Stimulated activated naive CD8-positive, alpha-beta T cell treated with anti-CD3 and anti-CD28 coated beads, Interleukin-15, Interleukin-2, amounts not matched to agents 100 ng/mL and 50 ng/mL, for 24 hours (primary cell): ENCODE measurements around the gene CHI3L2.

ENCODE experiments used
- H3K27ac Mint-ChIP-seq: one replicate; pipeline ENCODE4 v1.8.0; 2021; ENCODE audit warnings: mild to moderate bottlenecking, mixed read lengths
- H3K27me3 Mint-ChIP-seq: one replicate; pipeline ENCODE4 v1.8.0; 2021; ENCODE audit warnings: mixed read lengths
- H3K36me3 Mint-ChIP-seq: one replicate; pipeline ENCODE4 v1.8.0; 2021; ENCODE audit warnings: low read depth, mixed read lengths
- H3K4me1 Mint-ChIP-seq: one replicate; pipeline ENCODE4 v1.8.0; 2021; ENCODE audit warnings: low read depth, mixed read lengths
- H3K4me3 Mint-ChIP-seq: one replicate; pipeline ENCODE4 v1.8.0; 2021; ENCODE audit warnings: mild to moderate bottlenecking, mixed read lengths
- H3K9me3 Mint-ChIP-seq: one replicate; pipeline ENCODE4 v1.8.0; 2021; ENCODE audit warnings: mixed read lengths

Gene CHI3L2, protein sequence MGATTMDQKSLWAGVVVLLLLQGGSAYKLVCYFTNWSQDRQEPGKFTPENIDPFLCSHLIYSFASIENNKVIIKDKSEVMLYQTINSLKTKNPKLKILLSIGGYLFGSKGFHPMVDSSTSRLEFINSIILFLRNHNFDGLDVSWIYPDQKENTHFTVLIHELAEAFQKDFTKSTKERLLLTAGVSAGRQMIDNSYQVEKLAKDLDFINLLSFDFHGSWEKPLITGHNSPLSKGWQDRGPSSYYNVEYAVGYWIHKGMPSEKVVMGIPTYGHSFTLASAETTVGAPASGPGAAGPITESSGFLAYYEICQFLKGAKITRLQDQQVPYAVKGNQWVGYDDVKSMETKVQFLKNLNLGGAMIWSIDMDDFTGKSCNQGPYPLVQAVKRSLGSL

DNA sequence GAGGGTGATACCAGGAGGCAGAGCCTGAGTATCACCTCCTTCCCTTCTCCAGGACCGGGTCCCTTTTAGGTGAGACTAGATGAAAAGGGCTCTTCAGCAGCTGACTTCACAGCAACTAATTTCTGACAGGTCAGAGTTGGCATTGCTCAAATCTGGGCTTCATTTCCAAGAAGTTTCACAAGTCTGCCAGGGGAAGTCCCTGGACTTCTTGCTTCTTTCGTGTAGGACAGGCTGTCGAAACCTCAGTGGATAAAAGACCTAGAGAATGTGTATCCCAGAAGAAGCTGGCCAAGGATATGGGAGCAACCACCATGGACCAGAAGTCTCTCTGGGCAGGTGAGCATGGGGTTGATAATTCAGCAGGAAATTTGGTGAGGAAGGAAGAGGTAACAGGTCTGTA, at the start of gene CHI3L2:
CHI3L2 (plus strand) TSS at position 280 of the 400 bp plus-strand sequence; CDS start at position 297, 17 bp downstream.
- Mint-ChIP-seq H3K27ac (peak within 1 kb of the TSS; percentile 43), H3K9me3 (no peaks in the 10 kb centered on the region), H3K4me1 (peaks cover 90% of the 10 kb centered on the region), H3K27me3 (no peaks in the 10 kb centered on the region), H3K36me3 (no peaks in the 10 kb centered on the region), H3K4me3 (no peak within 1 kb of the TSS)

DNA sequence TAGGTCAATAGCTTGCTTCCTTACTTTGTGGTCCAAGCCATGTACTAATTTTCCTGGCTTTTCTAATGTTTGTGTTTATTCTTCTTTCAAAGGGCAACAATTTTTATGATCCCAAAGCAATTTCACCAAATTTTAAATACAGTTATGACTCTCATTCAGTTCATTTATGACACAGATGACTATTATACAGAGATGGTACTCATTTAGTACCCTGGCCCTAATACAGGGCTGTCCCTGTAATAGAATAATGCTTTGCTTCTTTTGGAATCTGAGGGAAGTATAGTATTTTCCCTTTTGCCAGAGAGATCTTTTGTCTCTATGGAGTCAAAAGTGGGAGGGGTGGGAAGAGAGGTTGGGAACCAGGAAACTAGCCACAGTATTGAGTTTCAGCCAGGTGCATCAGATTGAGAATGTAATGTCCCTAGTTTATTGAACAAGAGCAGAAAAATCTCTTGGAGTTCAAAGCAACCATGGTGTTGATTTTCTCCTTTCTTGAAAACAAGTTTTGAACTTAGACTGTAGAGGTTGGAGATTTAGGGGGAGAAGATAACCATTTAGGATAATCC, 47.5 kb upstream of the CHI3L2 start:
- Mint-ChIP-seq H3K27me3 (no peaks in the 10 kb centered on the region), H3K9me3 (no peaks in the 10 kb centered on the region), H3K4me3 (no peak overlapping the region), H3K27ac (peak overlapping the region; percentile 16), H3K36me3 (peaks cover 84% of the 10 kb centered on the region), H3K4me1 (peaks cover 32% of the 10 kb centered on the region)

DNA sequence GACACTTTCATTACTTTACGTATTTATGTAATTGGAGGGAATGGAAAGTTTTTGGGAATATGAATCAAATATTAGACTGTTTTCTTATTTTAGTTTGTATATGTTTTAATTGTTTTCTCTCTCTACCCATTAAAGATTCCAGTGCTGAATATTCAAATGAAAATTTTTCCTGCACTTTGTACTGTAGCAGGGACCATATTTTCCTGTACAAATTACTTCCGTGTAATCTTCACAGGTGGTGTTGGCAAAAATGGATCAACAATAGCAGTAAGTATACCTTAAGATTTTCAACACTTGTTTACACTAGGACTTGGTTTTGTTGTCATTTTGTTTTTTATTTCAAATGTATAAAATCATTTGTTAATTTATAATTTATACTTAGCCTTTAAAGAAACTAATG, 45.5 kb upstream of the CHI3L2 start:
- no peaks in the 10 kb centered on the region for H3K9me3 Mint-ChIP-seq
- H3K4me1 Mint-ChIP-seq: peaks cover 47% of the 10 kb centered on the region
- H3K27ac Mint-ChIP-seq: no peak overlapping the region
- H3K4me3 Mint-ChIP-seq: no peak overlapping the region
- H3K36me3 Mint-ChIP-seq: peaks cover 84% of the 10 kb centered on the region
- H3K27me3 Mint-ChIP-seq: no peaks in the 10 kb centered on the region

DNA sequence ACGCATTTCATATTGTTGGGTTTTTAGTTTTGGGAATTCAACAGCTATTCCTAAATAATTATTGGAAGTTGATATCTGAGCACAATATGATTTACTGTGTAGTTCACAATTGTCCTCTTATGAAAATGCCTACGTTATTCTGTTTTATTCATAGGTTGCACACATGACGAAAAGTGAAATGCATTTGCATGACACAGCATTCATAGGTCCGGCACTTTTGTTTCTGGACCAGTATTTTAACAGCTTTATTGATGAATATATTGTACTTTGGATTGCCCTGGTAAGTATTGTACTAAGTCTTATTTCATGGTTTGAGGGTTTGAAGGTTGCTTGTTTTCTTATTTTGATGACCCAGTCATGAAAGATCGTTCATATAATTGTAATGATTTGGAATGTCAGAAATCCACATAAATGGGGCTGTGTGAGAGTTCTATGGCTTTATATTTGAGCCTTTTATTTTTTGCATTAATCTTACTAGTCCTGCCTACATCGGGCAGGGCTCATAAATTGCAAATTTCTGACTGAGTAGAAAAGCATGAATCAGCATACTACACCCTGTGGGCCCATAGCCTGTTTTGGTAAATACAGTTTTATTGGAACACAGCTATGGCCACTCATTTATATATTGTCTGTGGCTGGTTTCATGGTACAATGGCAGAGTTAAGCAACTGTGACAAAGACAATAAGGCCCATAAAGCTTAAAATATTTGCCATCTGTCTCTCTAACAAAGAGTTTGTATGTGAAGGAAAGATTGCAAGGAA, 44.0 kb upstream of the CHI3L2 start:
- H3K27ac Mint-ChIP-seq: peak overlapping the region; percentile 59
- H3K4me1 Mint-ChIP-seq: peaks cover 56% of the 10 kb centered on the region
- no peaks in the 10 kb centered on the region for H3K9me3 Mint-ChIP-seq
- H3K36me3 Mint-ChIP-seq: peaks cover 86% of the 10 kb centered on the region
- H3K27me3 Mint-ChIP-seq: no peaks in the 10 kb centered on the region
- H3K4me3 Mint-ChIP-seq: no peak overlapping the region

DNA sequence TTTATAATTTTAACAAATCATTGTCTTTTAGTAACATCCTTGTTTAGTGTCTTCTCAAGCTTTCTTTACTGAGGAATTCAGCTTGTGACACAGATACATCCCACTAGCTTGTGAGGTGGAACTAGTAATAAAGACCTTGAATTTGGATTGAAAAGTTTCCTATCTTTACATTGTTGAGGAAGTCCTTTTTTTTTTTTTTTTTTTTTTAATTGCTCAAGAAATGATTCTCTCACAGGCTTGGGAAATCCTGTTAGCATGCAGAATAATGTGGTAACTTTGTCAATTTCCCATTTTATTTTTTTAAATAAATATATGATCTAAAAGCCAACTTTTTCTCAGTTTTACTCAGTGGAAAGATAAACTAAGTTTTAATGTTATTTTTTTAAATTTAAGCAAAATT, 42.9 kb upstream of the CHI3L2 start:
- no peaks in the 10 kb centered on the region for H3K27me3 Mint-ChIP-seq
- H3K36me3 Mint-ChIP-seq: peaks cover 89% of the 10 kb centered on the region
- H3K27ac Mint-ChIP-seq: no peak overlapping the region
- no peak overlapping the region for H3K4me3 Mint-ChIP-seq
- H3K4me1 Mint-ChIP-seq: peaks cover 64% of the 10 kb centered on the region
- no peaks in the 10 kb centered on the region for H3K9me3 Mint-ChIP-seq

DNA sequence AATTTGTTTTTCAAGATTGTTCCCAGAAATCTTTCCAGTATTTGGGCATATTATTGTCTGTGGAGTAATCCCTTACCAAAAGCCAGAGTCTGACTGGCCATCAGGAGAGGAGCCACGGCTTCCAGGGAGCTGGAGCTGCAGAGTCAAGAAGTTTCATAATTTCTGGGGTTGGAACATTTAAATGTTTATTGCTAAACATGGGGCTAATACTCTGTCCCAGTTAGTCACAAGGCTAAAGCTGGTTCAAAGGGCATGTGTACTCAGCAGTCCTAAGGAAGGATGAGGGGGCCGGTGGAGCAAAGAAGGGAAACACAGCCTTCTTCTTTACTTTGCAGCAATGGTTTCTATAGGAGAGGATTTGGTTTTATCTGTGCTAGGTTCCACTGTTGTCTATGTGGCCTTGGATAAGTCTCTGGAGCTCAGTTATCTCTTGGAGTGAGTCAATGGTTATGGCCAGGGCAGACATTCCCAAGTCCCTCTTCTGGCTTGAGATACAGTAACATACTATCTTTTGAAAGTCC, 36.5 kb upstream of the CHI3L2 start:
- Mint-ChIP-seq H3K4me3 (no peak overlapping the region), H3K27ac (peak overlapping the region; percentile 57)

DNA sequence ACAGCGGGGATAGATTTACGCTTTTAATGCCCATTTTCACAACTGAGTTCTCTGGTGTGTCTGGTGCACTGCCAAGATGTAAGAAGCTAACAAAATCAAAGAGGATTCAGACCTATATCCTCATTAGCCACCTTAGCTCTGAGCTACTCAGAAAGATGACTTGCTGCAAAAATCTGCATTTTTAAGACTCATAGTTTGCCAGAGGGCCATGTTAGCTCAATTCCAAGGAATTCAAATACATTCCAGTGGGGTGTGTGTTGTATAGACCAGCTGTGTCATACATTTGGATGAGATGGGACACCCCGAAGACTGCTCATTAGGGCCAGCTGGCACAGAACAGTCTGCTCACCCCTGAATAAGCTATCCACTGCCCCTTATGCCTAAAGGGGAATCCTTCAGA, 36.0 kb upstream of the CHI3L2 start:
- peaks cover 94% of the 10 kb centered on the region for H3K4me1 Mint-ChIP-seq
- no peaks in the 10 kb centered on the region for H3K27me3 Mint-ChIP-seq
- no peak overlapping the region for H3K4me3 Mint-ChIP-seq
- H3K9me3 Mint-ChIP-seq: no peaks in the 10 kb centered on the region
- H3K27ac Mint-ChIP-seq: peak overlapping the region; percentile 100
- peaks cover 99% of the 10 kb centered on the region for H3K36me3 Mint-ChIP-seq

More for the DNA sequence above, 36.5 kb upstream of the CHI3L2 start:
- Mint-ChIP-seq H3K27me3 (no peaks in the 10 kb centered on the region), H3K36me3 (peaks cover 97% of the 10 kb centered on the region), H3K4me1 (peaks cover 94% of the 10 kb centered on the region), H3K9me3 (no peaks in the 10 kb centered on the region)

DNA sequence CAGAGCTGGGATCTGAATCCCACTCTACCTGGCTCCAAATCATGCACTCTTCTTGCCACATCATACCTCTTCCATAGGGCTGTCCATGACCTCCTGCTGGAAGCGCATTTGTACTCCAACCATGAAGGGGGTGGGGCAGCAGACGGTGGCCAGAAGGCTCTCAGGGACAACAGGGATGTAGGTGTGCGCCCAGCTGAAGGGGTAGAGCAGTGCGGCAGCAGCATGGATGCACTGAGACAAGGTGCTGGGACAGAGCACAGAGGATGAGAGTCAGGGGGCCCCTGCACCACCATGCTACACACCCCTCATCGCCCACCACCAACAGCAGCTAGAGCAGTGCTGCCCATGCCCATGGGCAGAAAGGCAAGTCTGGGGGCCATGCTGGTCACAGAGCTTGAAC, 35.4 kb upstream of the CHI3L2 start:
- Mint-ChIP-seq H3K4me1 (peaks cover 94% of the 10 kb centered on the region), H3K27me3 (no peaks in the 10 kb centered on the region), H3K27ac (peak overlapping the region; percentile 100), H3K4me3 (peak overlapping the region; percentile 98), H3K36me3 (peaks cover 99% of the 10 kb centered on the region), H3K9me3 (no peaks in the 10 kb centered on the region)

DNA sequence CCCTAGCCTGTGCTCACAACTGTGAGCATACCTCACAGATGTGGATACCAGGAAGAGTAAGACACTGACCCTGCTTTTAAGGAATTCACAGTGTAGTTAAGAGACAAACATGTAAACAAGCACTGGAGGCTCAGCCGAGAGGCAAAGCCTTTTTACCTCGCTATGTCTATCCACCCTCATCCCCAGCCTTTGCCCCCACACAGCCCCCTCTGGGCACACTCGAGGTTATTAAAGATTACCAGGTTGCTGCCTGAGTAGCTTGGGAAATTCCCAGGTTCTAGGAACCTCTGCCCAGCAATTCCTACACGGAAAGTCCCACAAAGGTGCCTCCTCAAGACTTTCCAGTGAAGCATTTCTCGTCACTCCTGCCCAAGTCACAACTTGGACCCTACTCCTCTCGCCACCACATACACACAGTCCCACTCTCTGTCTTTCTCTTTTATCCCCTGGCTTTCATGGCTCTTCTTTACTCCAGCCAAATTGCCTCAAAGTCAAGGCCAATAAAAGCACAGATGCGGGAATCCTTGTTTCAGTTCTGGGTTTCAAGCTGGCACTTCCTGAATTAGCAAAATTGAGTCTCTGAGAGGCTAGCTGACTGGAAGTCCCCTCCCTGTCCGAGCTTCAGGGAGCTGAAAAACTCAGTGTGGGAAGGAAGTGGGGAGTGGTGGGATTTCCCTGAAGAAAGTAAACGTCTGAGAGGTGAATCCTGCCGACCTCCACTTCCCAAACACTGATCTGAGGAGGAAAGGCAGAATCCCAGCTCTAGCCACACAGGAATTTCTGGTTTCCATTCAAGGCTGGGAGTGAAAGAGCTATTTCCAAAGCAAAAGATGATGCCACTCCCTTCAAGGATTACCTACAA, 34.6 kb upstream of the CHI3L2 start:
- H3K27me3 Mint-ChIP-seq: no peaks in the 10 kb centered on the region

DNA sequence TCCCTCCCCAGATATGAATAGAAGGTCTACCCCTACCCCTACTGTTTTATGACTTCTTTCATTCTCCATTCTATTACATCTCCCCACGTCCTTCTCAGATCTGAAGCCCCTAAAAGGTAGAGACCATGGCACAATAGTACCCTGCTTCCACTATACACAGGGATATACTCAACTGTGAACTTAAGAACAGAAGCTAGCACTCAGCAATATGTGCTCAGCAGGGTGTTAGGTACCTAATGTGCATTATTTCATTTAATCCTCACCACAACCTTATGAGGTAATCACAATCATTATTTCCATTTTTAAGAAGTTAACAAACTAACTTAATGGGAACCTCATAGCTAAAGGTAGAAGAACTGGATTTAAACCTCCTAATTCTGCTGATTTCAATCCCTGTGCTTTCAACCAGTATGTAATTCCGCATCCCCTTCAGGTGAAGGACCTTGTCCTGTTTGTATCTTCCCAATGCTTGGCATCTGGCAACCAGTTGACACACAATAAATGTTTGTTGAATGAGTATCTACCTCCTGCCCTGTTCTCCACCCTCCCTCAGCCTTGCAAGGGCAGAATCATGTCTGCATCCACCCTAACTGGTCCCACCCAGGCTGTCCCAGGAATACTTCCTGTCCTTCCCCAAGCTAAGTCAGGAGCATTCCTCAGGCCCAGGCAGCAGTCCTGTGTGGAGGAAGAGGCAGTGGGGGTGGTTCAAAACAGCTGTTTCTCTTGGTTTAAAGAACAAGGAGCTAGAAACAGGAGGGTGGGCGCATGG, 33.6 kb upstream of the CHI3L2 start:
- Mint-ChIP-seq H3K27me3 (no peaks in the 10 kb centered on the region), H3K4me3 (peak overlapping the region; percentile 98), H3K9me3 (no peaks in the 10 kb centered on the region), H3K27ac (peak overlapping the region; percentile 100), H3K4me1 (peaks cover 95% of the 10 kb centered on the region), H3K36me3 (peaks cover 100% of the 10 kb centered on the region)

More for the DNA sequence above, 34.6 kb upstream of the CHI3L2 start:
- no peaks in the 10 kb centered on the region for H3K9me3 Mint-ChIP-seq
- H3K4me1 Mint-ChIP-seq: peaks cover 99% of the 10 kb centered on the region
- peaks cover 100% of the 10 kb centered on the region for H3K36me3 Mint-ChIP-seq
- peak overlapping the region; percentile 100 for H3K27ac Mint-ChIP-seq
- H3K4me3 Mint-ChIP-seq: peak overlapping the region; percentile 98

DNA sequence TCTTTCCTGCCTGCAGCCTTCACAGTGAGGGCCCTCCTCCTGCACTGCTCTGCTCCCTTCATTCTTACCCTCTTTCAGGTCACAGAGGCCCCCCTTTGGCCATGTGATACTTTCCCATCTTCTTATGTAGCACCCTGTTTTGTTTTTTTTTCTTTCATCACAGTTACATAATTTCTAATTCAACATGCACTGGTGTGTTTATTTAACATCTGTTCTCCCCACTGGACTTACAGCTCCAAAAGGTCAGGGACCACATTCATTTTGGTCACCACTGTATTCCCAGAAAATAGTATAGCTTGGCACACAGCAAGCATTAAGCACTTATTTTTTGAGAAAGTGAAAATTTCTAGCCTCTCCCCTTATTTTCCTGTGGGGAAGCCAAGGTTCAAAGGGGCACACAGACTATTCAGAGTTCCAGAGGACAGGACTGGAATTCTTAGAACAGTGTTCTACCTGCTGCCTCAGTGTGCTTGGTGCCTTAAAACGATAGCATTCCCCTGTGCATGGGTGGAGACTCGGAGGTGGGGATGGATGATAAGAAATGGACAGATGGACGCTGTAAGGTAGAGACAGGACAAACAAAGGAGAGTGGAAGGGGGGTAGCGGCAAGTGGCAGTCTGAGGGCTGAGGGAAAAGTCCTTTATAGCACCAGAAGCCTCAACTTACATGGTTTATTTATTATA, 32.4 kb upstream of the CHI3L2 start:
- H3K9me3 Mint-ChIP-seq: no peaks in the 10 kb centered on the region
- H3K27ac Mint-ChIP-seq: peak overlapping the region; percentile 100
- no peaks in the 10 kb centered on the region for H3K27me3 Mint-ChIP-seq
- peaks cover 87% of the 10 kb centered on the region for H3K4me1 Mint-ChIP-seq
- H3K36me3 Mint-ChIP-seq: peaks cover 98% of the 10 kb centered on the region
- peak overlapping the region; percentile 98 for H3K4me3 Mint-ChIP-seq

DNA sequence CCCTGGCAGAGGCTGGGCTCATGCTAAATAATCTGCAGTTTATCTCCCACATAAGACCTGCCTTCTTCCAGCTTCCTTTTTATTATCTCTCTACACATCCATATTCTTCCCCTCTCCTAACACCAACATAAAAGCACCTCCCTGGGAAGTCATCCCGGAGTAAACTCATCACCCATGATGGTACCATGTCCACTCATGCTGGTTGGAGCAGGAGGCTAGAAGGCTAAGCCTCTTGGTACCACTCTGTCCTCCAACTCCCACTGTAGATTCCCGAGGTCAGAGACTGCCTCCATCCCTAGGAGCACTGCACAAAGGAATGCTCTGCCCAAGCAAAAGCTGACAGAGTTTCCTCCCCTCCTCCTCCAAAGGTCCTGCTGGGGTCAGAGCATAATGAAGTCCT, 31.3 kb upstream of the CHI3L2 start:
- peak overlapping the region; percentile 98 for H3K4me3 Mint-ChIP-seq
- peaks cover 86% of the 10 kb centered on the region for H3K4me1 Mint-ChIP-seq
- H3K9me3 Mint-ChIP-seq: no peaks in the 10 kb centered on the region
- H3K36me3 Mint-ChIP-seq: peaks cover 91% of the 10 kb centered on the region
- peak overlapping the region; percentile 100 for H3K27ac Mint-ChIP-seq
- H3K27me3 Mint-ChIP-seq: no peaks in the 10 kb centered on the region

DNA sequence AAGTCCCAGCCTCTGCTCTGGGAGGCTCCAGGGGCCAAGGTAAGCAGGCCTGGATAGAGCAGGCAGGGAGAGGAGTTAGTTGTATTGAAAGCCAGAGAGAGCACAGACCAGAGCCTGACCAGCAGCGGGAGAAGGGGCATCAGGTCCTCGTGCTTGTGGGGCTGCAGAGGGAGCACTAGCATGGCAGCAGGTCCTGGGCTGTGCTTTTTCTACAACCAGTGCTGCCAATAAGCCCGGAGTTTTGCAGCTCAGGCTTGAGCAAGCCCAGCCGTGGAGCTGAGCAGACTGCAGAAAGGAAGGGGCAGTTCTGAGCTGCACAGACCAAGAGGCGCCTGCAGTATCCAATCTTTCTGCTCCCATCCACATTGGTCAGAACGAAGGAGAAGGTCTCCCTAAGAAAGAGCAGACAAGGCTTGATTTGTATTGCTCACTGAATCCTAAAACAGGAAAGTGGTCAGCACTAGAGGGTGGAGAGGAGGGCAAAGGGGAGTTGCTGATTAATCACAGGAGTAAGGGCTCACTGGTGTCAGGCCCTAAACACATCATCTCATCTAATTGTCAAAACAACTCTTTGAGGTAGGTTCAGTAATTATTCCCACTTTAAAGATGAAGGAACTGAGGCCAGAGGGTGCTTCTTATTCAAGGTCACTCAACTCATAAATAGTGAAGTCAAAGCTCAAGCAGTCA, 29.8 kb upstream of the CHI3L2 start:
- Mint-ChIP-seq H3K4me3 (peak overlapping the region; percentile 98), H3K36me3 (peaks cover 76% of the 10 kb centered on the region), H3K9me3 (no peaks in the 10 kb centered on the region), H3K27me3 (no peaks in the 10 kb centered on the region), H3K27ac (peak overlapping the region; percentile 100), H3K4me1 (peaks cover 86% of the 10 kb centered on the region)
